ENCODE data around the gene CTIF. TPM values are rescaled to one million over a fixed set of nuclear protein-coding genes. Genes with fewer than 3 reads are reported as not detected.

The CTIF gene
- total RNA-seq, 2 donors from 2014 or later: 30.6 to 61.2 TPM

DNA sequence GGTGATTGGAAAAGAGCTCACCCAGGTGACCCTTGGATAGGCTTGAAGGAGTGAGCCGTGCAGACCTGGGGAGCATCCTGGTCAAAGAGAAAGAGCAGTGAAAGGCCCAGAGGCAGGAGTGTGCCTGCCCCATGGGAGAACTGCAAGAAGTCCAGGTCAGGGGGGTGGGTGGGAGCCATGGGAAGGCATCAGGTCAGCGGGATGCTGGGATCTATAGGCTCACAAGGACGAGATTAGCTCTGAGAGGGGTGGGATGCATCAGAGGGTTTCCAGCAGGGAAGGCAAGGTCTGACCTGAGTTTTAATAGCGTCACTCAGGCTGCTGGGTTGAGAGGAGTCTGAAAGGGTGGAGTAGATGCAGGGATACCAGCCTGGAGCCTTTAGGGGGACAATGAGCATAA is 253.3 kb downstream of the CTIF start:
- H3K4me3 ChIP-seq: no peak overlapping the region
- TF ChIP-seq, protein P1, sequence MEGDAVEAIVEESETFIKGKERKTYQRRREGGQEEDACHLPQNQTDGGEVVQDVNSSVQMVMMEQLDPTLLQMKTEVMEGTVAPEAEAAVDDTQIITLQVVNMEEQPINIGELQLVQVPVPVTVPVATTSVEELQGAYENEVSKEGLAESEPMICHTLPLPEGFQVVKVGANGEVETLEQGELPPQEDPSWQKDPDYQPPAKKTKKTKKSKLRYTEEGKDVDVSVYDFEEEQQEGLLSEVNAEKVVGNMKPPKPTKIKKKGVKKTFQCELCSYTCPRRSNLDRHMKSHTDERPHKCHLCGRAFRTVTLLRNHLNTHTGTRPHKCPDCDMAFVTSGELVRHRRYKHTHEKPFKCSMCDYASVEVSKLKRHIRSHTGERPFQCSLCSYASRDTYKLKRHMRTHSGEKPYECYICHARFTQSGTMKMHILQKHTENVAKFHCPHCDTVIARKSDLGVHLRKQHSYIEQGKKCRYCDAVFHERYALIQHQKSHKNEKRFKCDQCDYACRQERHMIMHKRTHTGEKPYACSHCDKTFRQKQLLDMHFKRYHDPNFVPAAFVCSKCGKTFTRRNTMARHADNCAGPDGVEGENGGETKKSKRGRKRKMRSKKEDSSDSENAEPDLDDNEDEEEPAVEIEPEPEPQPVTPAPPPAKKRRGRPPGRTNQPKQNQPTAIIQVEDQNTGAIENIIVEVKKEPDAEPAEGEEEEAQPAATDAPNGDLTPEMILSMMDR (IDR thresholded peaks at IDR 0.05): no peak
- peak overlapping the region; percentile 59 to 84 for H3K27ac ChIP-seq
- H3K9me3 ChIP-seq: no peaks in the 10 kb centered on the region
- no peaks in the 10 kb centered on the region for H3K27me3 ChIP-seq
- no peaks in the 10 kb centered on the region for H3K36me3 ChIP-seq
- peaks cover 0 to 66% of the 10 kb centered on the region in 2 donors for H3K4me1 ChIP-seq
- peak; percentile 50 for DNase-seq (ENCODE audit: low spot score)

DNA sequence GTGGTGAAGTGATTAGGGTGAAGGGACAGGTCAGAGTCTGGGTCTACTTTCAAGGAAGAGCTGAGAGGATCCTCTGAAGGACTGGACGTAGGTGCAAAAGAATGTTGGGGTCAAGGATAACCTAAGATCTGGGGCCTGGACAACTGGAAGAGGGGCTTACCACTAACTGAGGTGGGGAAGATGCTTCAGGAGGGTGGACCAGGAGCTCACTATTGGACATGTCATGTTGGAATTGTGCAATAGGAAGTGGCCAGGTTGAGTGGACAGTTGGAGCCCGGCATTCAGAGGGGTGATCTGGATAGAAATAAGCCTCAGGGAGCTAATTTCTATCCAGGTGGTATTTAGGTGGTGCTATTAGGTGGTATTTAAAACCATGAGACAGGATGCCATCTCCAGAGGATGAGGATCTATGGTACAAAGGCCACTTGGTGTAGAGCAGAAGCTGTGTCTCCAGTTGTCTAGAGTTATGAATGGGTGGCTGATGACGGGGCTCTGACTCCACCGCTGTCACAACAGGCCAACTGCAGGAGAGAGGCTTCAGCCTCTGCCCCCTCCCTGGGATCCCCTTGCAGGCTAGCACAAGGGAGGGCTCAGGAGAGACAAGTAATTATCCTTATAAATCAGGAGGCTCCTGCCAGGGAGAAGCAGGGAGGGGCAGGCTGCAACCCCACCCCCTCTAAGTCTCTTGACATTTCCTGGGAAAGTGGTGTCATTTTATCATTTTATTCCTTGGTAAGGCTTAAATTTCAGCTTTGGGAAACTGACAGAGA is 254.0 kb downstream of the CTIF start:
- no peaks in the 10 kb centered on the region for H3K27me3 ChIP-seq
- peak overlapping the region; percentile 59 to 84 for H3K27ac ChIP-seq
- H3K4me3 ChIP-seq: no peak overlapping the region
- peaks cover 0 to 66% of the 10 kb centered on the region in 2 donors for H3K4me1 ChIP-seq
- H3K36me3 ChIP-seq: no peaks in the 10 kb centered on the region
- no peaks in the 10 kb centered on the region for H3K9me3 ChIP-seq
- TF ChIP-seq, protein P1 (IDR thresholded peaks at IDR 0.05): no peak
- no peak for DNase-seq (ENCODE audit: low spot score)

DNA sequence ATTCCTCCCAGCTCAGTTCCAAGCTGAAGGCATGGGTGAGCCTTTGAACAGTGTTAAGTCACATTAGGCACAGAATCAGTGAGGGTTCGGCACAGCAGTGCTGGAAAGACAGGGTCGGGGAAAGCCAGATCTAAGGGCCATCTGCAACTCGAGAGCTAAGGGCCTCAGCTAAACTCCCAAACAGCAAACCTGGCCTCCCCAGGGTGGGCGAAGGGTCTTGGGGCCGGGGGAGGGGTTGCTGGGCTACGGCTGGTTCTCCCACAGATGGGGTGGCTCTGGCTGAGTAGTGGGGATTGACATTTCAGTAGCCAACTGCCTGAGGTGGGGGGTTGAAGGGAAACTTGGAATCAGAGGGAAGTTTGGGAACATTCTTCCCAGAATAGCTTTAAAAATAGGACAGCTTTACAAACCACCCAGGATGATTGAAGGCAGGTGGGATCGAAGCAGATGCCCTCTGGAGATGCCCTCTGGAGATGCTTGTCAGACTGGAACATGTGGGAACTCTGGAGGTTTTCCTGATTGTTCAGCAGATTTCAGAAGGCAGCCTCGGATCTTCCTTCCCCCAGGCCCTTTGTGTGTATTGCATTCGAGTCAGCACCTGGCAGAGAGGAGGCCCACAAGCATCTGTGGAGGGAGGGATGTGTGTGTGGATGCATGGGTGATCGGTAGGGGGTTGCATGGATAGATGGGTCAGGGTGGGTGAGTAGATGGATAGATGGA is 255.6 kb downstream of the CTIF start:
- Histone ChIP-seq H3K4me1 (peaks cover 0 to 63% of the 10 kb centered on the region in 2 donors), H3K9me3 (no peaks in the 10 kb centered on the region), H3K27ac (peak overlapping the region; percentile 57 to 59), H3K36me3 (no peaks in the 10 kb centered on the region), H3K27me3 (no peaks in the 10 kb centered on the region), H3K4me3 (no peak overlapping the region)
- no peak for DNase-seq (ENCODE audit: low spot score)
- TF ChIP-seq, protein P1 (IDR thresholded peaks at IDR 0.05): no peak

DNA sequence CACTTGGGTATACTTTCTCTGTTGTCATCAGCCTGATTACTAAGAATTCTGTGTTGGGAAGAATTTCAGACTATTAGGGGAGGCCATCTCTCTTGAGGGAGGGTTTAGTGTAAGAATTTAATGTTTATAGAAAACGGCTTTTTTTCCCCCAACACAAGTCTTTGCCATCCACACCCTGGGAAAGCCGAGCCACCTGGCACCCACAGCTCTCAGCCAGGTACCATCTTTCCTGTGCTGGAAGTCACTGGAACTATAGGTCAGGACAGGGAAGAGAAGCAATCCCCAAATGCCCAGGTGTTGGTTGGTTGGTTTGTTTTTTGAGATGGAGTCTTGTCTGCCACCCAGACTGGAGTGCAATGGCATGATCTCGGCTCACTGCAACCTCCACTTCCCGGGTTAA is 256.9 kb downstream of the CTIF start:
- Histone ChIP-seq H3K36me3 (no peaks in the 10 kb centered on the region), H3K27ac (peak overlapping the region in 1 of 2 donors; percentile 81), H3K27me3 (no peaks in the 10 kb centered on the region), H3K9me3 (no peaks in the 10 kb centered on the region), H3K4me3 (no peak overlapping the region), H3K4me1 (peaks cover 0 to 60% of the 10 kb centered on the region in 2 donors)
- no peak for DNase-seq (ENCODE audit: low spot score)
- TF ChIP-seq, protein P1 (IDR thresholded peaks at IDR 0.05): no peak

DNA sequence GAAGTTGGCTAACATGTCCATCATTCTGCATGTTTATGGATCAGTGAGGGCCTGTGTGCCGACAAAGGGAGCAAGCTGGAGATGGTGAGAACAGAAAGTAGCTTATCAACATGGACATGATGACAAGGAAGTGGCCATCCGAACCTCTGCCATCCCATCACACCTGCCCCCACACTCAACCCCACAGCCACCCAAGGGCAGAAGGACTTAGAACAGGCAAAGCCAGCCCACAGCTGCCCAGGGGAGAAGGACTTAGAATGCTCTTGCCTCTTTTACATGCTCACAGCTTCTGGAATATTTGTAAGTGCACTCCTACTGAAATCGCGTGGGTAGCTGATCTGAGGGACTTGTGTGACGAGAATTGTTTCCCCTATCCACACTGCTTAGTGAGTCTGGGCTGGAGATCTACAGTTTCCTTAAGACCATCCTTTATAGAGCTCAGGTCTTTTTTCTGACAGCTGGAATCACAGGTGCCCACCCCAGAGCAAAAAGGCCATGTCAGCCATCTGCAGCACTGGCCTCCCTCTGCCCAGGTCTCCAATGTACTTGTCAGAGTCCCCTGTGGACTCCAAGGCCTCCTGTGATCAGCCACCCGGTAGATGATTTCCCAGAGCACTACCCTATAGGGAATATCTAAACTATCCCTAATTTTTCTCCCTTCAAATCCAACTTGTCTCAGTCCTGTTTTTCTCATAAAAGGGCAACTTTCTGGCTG is 257.8 kb downstream of the CTIF start:
- Histone ChIP-seq H3K9me3 (no peaks in the 10 kb centered on the region), H3K27me3 (no peaks in the 10 kb centered on the region), H3K36me3 (no peaks in the 10 kb centered on the region), H3K4me1 (peaks cover 0 to 60% of the 10 kb centered on the region in 2 donors), H3K27ac (peak overlapping the region; percentile 81 to 83), H3K4me3 (no peak overlapping the region)
- TF ChIP-seq, protein P1 (IDR thresholded peaks at IDR 0.05): no peak
- peak; percentile 36 for DNase-seq (ENCODE audit: low spot score)

All from right atrium auricular region (tissue), 2 donors.